Measurements from ENCODE around the gene GDPD5.

DNA sequence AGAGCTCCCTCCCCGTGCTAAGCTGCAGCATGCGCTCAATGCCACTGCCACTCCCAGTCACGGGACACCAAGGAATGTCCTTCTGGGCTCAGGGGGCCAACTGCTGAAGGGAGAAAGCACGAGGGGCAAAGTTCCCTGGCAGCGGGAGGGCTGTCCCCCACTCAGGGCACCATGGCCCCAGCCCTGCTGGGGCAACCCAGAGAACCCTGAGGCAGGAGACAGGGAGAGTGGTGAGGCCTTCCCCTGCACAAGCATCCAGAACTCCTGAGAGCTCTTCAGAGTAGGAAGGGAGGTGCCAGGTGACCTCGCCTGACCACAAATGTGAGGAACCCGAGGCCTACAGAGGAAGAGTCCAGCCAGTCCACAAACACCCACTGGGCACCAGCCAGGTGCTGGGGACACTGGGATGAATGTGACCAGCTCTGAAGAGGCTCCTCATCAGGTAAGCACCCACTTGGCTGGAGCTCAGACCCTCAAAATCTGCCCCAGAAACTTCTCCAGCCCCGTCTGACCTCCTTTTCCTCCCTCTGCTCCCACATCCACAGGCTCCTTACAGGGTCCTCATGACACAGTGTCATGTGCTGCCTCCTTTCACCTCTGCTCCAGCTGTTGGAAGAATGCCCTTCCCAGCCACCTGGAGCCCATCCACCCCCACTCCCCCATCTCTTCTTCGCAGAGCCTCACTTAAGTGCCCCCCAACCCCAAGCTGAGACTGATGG lies 15.6 kb downstream of the GDPD5 start:
- TF ChIP-seq, protein P1, sequence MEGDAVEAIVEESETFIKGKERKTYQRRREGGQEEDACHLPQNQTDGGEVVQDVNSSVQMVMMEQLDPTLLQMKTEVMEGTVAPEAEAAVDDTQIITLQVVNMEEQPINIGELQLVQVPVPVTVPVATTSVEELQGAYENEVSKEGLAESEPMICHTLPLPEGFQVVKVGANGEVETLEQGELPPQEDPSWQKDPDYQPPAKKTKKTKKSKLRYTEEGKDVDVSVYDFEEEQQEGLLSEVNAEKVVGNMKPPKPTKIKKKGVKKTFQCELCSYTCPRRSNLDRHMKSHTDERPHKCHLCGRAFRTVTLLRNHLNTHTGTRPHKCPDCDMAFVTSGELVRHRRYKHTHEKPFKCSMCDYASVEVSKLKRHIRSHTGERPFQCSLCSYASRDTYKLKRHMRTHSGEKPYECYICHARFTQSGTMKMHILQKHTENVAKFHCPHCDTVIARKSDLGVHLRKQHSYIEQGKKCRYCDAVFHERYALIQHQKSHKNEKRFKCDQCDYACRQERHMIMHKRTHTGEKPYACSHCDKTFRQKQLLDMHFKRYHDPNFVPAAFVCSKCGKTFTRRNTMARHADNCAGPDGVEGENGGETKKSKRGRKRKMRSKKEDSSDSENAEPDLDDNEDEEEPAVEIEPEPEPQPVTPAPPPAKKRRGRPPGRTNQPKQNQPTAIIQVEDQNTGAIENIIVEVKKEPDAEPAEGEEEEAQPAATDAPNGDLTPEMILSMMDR (conservative IDR thresholded peaks at IDR 0.05; ENCODE audit: low read length) = no peak
- no peak for TF ChIP-seq EZH2phosphoT487 (IDR thresholded peaks at IDR 0.05; ENCODE audit: borderline replicate concordance, low read depth, low read length)
